Esophagus muscularis mucosa (tissue), 3 donors: ENCODE results near the gene TMCC1.

Source experiments
- CTCF ChIP-seq, 3 experiments: fragments of 200-600 bp in 2 of 3; fragments of 450-650 bp in 1 of 3; sonication (generic) in 2 of 3; IDR thresholded peaks; one replicate each; pipeline ENCODE4 v1.5.1; 2017 to 2019; ENCODE audit warnings: antibody characterized with exemption in 3 of 3, mild to moderate bottlenecking in 2 of 3, moderate library complexity in 1 of 3
- EP300 ChIP-seq: sonication (generic); formaldehyde crosslinking; IDR thresholded peaks from one replicate; pipeline ENCODE4 v1.6.1; 2017; ENCODE audit warnings: antibody characterized with exemption

GRCh38 chr3:129606636-129607390 is 286.7 kb downstream of the TMCC1 start, which contains the start of gene PLXND1:
- TF ChIP-seq CTCF (IDR thresholded peaks at IDR 0.05) (no peak), EP300 (no peak)
